ENCODE results near the gene OR9A4.

- TF ChIP-seq YY1 (IDR thresholded peaks at IDR 0.05; ENCODE audit: insufficient read depth, insufficient read length) (no peak), SUZ12 (IDR thresholded peaks at IDR 0.05; ENCODE audit: extremely low read depth, insufficient read depth, insufficient read length) (no peak), ZNF274 (IDR thresholded peaks at IDR 0.05; ENCODE audit: low read depth, low read length) (no peak)
Measured at GRCh38 chr7:141915565-141915964, 634 bp upstream of the OR9A4 start.
